ENCODE data around the gene ABHD17A.
"Not testable (repeated sequence)": the region's sequence is repeated elsewhere in the genome, so short reads cannot be mapped to it uniquely, and the experiment has no call there.

Gene ABHD17A

DNA sequence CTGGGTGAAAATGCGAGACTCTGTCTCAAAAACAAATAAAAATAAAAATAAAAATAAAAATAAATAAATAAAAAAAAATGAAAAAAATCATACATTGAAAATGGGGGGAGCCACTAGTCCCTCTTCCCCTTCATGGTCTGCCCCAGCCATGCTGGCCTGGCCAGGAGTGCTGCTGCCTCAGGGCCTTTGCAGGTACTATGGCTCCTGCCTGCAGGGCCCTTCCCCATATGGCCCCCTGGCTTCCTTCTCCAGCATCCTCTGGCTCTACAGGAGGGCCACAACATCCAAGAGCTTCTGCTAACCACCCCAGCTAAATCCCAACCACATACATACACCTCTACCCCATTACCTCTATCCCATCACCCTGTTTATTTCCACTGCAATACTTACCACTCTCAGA lies 4.6 kb upstream of the ABHD17A start:
- Histone ChIP-seq H3K36me3 (ENCODE audit: control insufficient read depth, low read depth, low read length) (no peaks in the 10 kb centered on the region), H3K9ac (ENCODE audit: low read length) (no peak overlapping the region), H3K4me3 (ENCODE audit: low read length) (no peak overlapping the region), H3K4me1 (ENCODE audit: control insufficient read depth, low read depth, low read length) (no peaks in the 10 kb centered on the region), H3K9me3 (ENCODE audit: control insufficient read depth, low read depth, low read length) (no peaks in the 10 kb centered on the region), H3K27ac (ENCODE audit: low read length) (no peak overlapping the region), H3K27me3 (ENCODE audit: control insufficient read depth, insufficient read depth, low read length) (no peaks in the 10 kb centered on the region)

DNA sequence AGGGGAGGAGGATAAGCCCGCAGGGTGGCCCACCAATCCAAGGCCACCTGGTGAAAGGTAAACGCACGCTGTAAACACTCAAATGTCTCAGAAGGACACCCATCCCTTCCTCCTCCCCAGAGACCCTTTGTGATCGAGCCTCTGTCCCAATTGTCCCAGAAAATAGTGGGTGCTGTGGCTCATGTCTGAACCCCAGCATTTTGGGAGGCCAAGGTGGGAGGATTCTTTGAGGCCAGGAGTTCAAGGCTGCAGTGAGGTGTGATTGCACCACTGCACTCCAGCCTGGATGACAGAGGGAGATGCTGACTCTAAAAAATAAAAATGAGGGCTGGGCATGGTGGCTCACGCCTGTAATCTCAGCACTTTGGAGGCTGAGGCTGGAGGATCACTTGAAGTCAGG lies 3.1 kb upstream of the ABHD17A start:
- Histone ChIP-seq H3K4me3 (ENCODE audit: low read length) (no peak overlapping the region), H3K27ac (ENCODE audit: low read length) (no peak overlapping the region), H3K4me1 (ENCODE audit: control insufficient read depth, low read depth, low read length) (no peaks in the 10 kb centered on the region), H3K27me3 (ENCODE audit: control insufficient read depth, insufficient read depth, low read length) (peaks cover 7% of the 10 kb centered on the region), H3K9me3 (ENCODE audit: control insufficient read depth, low read depth, low read length) (no peaks in the 10 kb centered on the region), H3K36me3 (ENCODE audit: control insufficient read depth, low read depth, low read length) (no peaks in the 10 kb centered on the region), H3K9ac (ENCODE audit: low read length) (no peak overlapping the region)

DNA sequence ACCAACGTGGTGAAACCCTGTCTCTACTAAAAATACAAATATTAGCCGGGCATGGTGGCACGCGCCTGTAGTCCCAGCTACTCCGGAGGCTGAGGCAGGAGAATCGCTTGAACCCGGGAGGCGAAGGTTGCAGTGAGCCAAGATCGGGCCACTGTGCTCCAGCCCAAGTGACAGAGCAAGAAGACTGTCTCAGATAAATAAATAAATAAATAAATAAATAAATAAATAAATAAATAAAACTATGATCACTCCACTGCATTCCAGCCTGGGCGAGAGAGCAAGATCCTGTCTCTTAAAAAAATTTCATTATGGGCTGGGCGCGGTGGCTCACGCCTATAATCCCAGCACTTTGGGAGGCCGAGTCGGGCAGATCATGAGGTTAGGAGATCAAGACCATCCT lies 1.1 kb upstream of the ABHD17A start:
- not testable (repeated sequence) for H3K9me3 ChIP-seq (ENCODE audit: control insufficient read depth, low read depth, low read length); H3K27ac ChIP-seq (ENCODE audit: low read length); H3K4me3 ChIP-seq (ENCODE audit: low read length); H3K4me1 ChIP-seq (ENCODE audit: control insufficient read depth, low read depth, low read length); H3K27me3 ChIP-seq (ENCODE audit: control insufficient read depth, insufficient read depth, low read length); H3K36me3 ChIP-seq (ENCODE audit: control insufficient read depth, low read depth, low read length); H3K9ac ChIP-seq (ENCODE audit: low read length)

DNA sequence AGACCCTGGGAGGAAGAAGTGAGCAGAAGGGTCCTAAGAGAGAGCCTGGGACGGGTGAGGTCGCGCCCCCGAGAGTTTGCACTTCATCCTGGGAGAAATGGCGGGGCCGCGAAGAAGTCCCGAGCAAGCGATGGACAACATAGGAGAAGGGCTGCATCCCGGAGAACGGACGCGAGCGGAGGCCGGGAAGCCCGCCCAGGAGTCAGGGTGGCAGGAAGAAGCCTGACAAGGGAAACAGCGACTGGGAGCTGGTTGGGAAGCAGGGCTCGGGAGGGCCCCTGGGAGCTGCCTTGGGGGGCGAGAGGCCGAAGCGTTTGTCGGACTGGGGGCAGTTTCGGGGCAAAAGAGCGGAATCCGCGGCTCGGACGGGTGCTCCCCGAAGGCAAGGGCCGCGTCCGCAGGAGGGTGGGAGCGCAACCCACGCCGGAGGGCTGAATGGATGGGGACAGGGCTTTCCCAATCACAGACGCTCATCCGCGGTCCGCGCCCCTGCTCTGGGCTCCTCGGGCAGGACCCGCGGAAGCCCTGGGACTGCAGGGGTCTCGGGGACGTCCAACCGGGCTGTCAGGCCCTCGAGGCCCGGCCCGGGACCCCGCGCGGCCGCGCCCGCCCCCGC lies 469 bp downstream of the ABHD17A start:
- Histone ChIP-seq H3K4me3 (ENCODE audit: low read length) (peak overlapping the region; percentile 76), H3K9ac (ENCODE audit: low read length) (peak overlapping the region; percentile 26), H3K4me1 (ENCODE audit: control insufficient read depth, low read depth, low read length) (no peaks in the 10 kb centered on the region), H3K27ac (ENCODE audit: low read length) (no peak overlapping the region), H3K27me3 (ENCODE audit: control insufficient read depth, insufficient read depth, low read length) (peaks cover 7% of the 10 kb centered on the region), H3K36me3 (ENCODE audit: control insufficient read depth, low read depth, low read length) (no peaks in the 10 kb centered on the region), H3K9me3 (ENCODE audit: control insufficient read depth, low read depth, low read length) (no peaks in the 10 kb centered on the region)

DNA sequence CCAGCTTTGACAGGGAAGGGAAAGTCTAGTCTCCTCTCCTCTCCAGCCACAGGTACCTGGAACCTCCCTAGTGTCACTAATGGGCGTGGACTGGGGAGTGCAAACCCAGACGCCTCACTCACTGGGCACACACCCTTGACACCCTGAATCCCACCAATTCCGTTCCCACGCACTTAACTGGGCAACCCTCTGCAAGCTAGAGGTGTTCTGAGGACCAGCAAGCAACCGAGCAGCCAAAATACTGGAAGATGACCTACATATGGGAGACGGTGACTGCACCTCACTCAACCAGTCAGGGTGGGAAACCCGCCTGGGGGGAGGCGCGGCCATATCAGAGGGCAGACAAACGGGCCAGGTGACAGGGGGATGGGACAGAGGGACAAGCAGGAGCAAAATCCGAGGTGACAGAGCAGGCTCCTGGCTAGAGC lies 991 bp downstream of the ABHD17A start:
- Histone ChIP-seq H3K9me3 (ENCODE audit: control insufficient read depth, low read depth, low read length) (no peaks in the 10 kb centered on the region), H3K27me3 (ENCODE audit: control insufficient read depth, insufficient read depth, low read length) (peaks cover 7% of the 10 kb centered on the region), H3K27ac (ENCODE audit: low read length) (no peak overlapping the region), H3K36me3 (ENCODE audit: control insufficient read depth, low read depth, low read length) (no peaks in the 10 kb centered on the region), H3K4me3 (ENCODE audit: low read length) (peak overlapping the region; percentile 76), H3K4me1 (ENCODE audit: control insufficient read depth, low read depth, low read length) (no peaks in the 10 kb centered on the region), H3K9ac (ENCODE audit: low read length) (peak overlapping the region; percentile 26)

DNA sequence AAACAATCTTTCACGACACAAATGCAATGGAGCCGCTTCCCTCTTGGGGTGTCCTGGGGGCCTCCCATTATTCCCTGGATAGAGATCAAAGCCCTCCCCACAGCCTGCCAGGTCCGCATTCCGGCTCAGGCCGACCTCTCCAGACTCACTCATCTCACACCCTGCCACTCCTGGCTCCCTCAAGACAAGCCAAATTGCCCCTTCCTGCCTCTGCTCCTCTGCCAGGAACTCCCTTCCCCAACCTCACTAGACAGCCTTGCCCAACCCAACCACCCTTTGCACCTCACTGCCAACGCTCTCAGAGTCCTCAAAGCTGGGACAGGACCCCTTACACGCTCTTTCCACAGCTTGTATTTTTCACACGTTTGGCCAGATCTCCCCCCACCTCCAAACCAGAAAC lies 1.5 kb downstream of the ABHD17A start:
- H3K4me1 ChIP-seq (ENCODE audit: control insufficient read depth, low read depth, low read length): no peaks in the 10 kb centered on the region
- H3K36me3 ChIP-seq (ENCODE audit: control insufficient read depth, low read depth, low read length): no peaks in the 10 kb centered on the region
- H3K4me3 ChIP-seq (ENCODE audit: low read length): no peak overlapping the region
- H3K9me3 ChIP-seq (ENCODE audit: control insufficient read depth, low read depth, low read length): no peaks in the 10 kb centered on the region
- no peak overlapping the region for H3K27ac ChIP-seq (ENCODE audit: low read length)
- H3K9ac ChIP-seq (ENCODE audit: low read length): no peak overlapping the region
- H3K27me3 ChIP-seq (ENCODE audit: control insufficient read depth, insufficient read depth, low read length): peaks cover 7% of the 10 kb centered on the region

DNA sequence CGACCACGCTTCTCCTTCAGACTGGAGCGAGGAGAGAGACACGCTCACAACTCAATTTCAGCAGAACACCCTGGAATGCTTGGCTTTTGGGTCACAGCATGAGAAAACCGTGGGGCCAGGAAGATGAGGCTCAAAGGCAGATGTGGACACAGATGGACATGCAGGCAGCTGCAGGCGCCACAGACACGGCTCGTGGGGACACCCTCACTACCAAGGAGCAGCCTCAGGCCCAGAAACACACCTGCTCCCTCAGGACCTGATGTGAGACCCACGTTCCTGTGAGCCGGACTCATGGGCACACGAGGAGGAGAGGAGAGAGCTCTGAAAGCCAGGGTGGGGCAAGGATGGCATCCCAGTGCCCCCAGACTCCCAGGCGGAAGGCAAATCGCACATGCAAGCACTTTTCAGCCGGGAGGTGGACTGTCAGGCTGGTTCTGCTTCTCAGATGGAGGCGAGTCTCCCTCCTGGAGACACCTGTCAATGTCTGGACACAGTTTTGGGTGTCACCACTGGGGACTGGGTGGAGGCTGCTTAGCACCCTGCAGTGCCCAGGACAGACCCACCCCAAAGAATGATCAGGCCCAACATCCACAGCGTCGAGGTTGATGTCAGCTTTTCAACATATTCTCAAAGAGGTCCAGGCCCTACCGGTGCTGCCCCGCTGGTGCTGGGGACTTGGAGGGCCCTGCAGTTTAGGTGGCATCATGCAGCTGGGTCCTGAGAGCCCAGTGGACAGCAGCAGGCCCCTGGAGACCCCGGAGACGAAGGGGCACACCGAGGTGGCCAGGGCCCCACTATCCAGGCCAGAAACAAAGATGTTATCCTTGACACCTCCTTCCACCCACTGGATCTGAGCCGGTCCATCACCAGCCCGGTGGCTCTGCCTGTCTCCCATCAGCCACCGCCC lies 2.3 kb downstream of the ABHD17A start:
- Histone ChIP-seq H3K9me3 (ENCODE audit: control insufficient read depth, low read depth, low read length) (no peaks in the 10 kb centered on the region), H3K9ac (ENCODE audit: low read length) (no peak overlapping the region), H3K4me1 (ENCODE audit: control insufficient read depth, low read depth, low read length) (no peaks in the 10 kb centered on the region), H3K4me3 (ENCODE audit: low read length) (no peak overlapping the region), H3K27ac (ENCODE audit: low read length) (no peak overlapping the region), H3K36me3 (ENCODE audit: control insufficient read depth, low read depth, low read length) (no peaks in the 10 kb centered on the region), H3K27me3 (ENCODE audit: control insufficient read depth, insufficient read depth, low read length) (peaks cover 7% of the 10 kb centered on the region)

DNA sequence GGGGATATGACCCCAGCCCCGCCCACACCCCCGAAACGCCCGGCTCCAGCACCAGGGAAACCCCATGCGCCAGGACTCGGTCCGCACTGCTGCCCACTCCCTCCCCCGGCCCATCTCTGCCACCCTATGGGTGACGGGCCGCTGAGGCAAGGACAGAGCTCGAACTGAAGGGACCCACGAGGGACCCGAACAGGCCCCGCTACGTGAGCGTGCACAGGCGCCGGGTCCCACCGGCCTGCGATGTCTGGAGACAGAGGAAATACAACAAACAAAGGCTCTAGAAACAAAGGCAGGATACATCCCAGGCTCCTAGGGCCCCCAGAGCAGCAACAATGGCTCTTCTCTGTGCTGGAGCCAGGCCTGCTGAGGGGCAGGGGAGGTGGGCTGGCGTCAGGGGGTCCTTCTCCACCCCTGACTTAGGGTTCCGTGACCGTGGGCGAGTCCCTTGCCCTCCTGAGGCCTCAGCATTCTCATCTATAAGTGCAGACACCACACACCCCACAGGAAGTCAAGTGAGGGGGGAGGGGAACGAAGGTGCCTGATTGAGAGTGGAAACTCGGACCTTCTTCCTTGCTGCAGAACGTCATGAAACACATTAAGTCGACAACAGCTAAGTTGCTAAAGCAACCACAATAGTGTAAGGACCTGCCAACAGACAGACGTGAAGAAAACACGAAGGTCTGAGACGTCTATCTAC lies 3.1 kb downstream of the ABHD17A start:
- H3K27me3 ChIP-seq (ENCODE audit: control insufficient read depth, insufficient read depth, low read length): peaks cover 7% of the 10 kb centered on the region
- H3K27ac ChIP-seq (ENCODE audit: low read length): no peak overlapping the region
- H3K4me3 ChIP-seq (ENCODE audit: low read length): no peak overlapping the region
- no peaks in the 10 kb centered on the region for H3K9me3 ChIP-seq (ENCODE audit: control insufficient read depth, low read depth, low read length)
- H3K9ac ChIP-seq (ENCODE audit: low read length): no peak overlapping the region
- H3K4me1 ChIP-seq (ENCODE audit: control insufficient read depth, low read depth, low read length): no peaks in the 10 kb centered on the region
- H3K36me3 ChIP-seq (ENCODE audit: control insufficient read depth, low read depth, low read length): no peaks in the 10 kb centered on the region

DNA sequence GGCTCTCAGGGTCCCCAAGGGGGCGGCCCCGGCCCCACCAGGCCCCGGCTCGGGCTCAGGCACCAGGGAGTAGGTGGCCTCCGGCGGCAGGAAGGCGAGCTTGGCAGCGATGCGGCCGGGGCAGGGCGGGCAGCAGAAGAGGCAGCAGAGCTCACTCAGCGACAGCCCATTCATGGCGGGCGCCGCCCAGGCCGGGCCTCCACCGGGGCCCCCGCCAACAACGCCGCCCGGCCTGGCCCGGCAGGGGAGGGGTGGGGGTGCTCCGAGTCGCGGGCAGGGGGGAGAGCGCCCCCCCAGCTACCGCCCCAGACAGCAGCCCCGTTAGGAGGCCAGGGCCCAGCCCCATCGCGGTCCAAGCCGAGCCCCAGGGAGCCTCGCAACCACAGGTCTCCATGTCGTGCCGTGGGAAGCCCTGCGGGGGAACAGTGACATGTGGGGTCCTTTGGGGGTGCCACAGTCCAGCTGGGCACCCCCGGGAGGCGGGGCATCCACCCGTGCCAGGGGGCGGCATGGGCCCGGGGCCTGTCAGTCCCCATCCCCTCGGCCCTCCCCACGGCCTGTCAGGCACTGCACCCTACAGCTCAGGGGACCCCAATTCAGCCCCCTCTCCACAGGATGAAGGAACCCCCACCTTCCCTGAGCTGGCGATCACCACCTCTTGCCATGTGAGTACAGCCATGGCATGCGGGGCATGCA lies 3.8 kb downstream of the ABHD17A start:
- not testable (repeated sequence) for H3K36me3 ChIP-seq (ENCODE audit: control insufficient read depth, low read depth, low read length); H3K27ac ChIP-seq (ENCODE audit: low read length); H3K9ac ChIP-seq (ENCODE audit: low read length); H3K27me3 ChIP-seq (ENCODE audit: control insufficient read depth, insufficient read depth, low read length); H3K4me1 ChIP-seq (ENCODE audit: control insufficient read depth, low read depth, low read length); H3K4me3 ChIP-seq (ENCODE audit: low read length); H3K9me3 ChIP-seq (ENCODE audit: control insufficient read depth, low read depth, low read length)

DNA sequence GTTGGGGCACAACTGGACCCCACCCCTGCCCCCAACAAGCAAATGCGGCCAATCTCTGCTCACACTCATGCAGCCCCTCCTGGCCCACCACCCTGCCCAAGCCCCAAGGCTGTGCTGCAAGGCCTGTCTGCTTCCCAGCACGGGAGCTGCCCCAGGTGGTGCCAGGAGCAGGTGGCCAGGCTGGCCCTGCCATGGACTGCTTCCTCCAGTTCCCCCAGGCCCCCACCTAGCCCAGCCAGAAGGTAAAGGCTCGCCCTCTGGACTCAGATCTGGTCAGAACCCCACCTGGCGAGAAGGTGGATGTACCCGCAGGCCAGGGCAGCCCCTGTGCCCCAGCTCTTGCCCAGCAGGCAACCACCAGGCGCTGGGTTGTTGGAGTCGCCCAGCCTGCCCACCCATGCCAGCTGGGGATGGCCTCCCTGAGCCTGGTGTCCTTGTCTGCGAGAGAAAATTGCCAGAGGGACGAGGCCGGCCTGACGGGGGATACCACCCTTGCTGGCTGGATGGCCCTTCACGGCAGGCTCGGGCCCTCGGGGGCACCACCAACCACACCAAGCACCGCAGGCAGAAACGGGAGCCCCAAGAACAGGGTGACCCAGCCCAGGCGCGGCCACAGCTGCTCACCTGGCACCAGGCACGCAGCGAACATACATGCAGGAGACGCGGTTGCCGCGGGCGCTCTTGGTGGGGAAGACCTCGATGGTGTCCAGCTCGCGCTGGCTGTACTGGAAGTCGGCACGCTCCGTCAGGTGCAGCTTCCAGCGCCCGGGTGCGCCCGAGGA lies 4.5 kb downstream of the ABHD17A start:
- no peak overlapping the region for H3K4me3 ChIP-seq (ENCODE audit: low read length)
- no peaks in the 10 kb centered on the region for H3K9me3 ChIP-seq (ENCODE audit: control insufficient read depth, low read depth, low read length)
- peaks cover 11% of the 10 kb centered on the region for H3K27me3 ChIP-seq (ENCODE audit: control insufficient read depth, insufficient read depth, low read length)
- H3K27ac ChIP-seq (ENCODE audit: low read length): no peak overlapping the region
- H3K36me3 ChIP-seq (ENCODE audit: control insufficient read depth, low read depth, low read length): no peaks in the 10 kb centered on the region
- H3K4me1 ChIP-seq (ENCODE audit: control insufficient read depth, low read depth, low read length): no peaks in the 10 kb centered on the region
- H3K9ac ChIP-seq (ENCODE audit: low read length): no peak overlapping the region

DNA sequence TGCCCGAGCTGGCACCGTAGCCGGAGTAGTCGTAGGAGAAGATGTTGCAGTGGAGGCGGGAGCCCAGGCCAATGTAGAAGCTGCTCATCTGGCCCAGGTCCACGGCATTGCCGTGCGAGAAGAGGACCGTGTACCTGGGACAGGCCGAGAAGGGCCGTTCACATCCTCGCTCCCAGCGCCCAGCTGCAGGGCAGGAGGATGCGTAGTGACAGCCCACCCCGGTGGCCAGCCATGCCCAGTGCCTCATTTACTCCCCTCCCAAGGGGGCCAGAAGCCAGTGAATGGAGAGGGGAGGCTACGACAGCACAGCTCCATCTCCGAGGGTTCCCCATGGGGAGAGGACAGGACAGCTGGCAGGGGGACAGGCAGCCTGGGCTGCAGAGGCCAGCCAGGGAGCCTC lies 5.3 kb downstream of the ABHD17A start:
- not testable (repeated sequence) for H3K9me3 ChIP-seq (ENCODE audit: control insufficient read depth, low read depth, low read length); H3K9ac ChIP-seq (ENCODE audit: low read length); H3K4me3 ChIP-seq (ENCODE audit: low read length); H3K4me1 ChIP-seq (ENCODE audit: control insufficient read depth, low read depth, low read length); H3K27ac ChIP-seq (ENCODE audit: low read length); H3K36me3 ChIP-seq (ENCODE audit: control insufficient read depth, low read depth, low read length)
- H3K27me3 ChIP-seq (ENCODE audit: control insufficient read depth, insufficient read depth, low read length): peaks cover 15% of the 10 kb centered on the region
